NB4 (cell line): ENCODE data around the gene CCDC78.

Source experiments
- CTCF ChIP-seq: IDR thresholded peaks from one replicate; pipeline ENCODE4 v1.5.1; 2012; ENCODE audit warnings: low read depth, low read length
- MYC ChIP-seq: IDR thresholded peaks from 2 replicates; pipeline ENCODE4 v1.6.1; 2011; ENCODE audit warnings: low read depth, low read length
- POLR2A ChIP-seq: IDR thresholded peaks from 2 replicates; pipeline ENCODE4 v1.6.1; 2011; ENCODE audit warnings: mild to moderate bottlenecking; ENCODE audit not compliant: insufficient read length; ENCODE audit errors: extremely low read depth

- TF ChIP-seq CTCF = no peak
- TF ChIP-seq MYC = no peak
- no peak for TF ChIP-seq POLR2A
Measured at GRCh38 chr16:721765-722540, 4.3 kb downstream of the CCDC78 start.
